HG03108 (cell line): ENCODE measurements around the gene AGBL5.

Experiments
- ATAC-seq: cut with Tn5 transposase; IDR thresholded peaks from one replicate; pipeline ENCODE4 v1.9.1; 2021; ENCODE audit warnings: moderate library complexity; ENCODE audit not compliant: unreplicated experiment

The AGBL5 gene

GRCh38 chr2:27024188-27024587 is 27.3 kb upstream of the AGBL5 start:
- no peak for ATAC-seq

- ATAC-seq: no peak
Measured at GRCh38 chr2:27024812-27025211, 26.7 kb upstream of the AGBL5 start.

GRCh38 chr2:27025281-27025800 is 26.1 kb upstream of the AGBL5 start:
- no peak for ATAC-seq

GRCh38 chr2:27025861-27026851 is 25.3 kb upstream of the AGBL5 start:
- no peak for ATAC-seq

- no peak for ATAC-seq
Measured at GRCh38 chr2:27027211-27027651, 24.2 kb upstream of the AGBL5 start.

GRCh38 chr2:27029051-27029450 is 22.4 kb upstream of the AGBL5 start:
- no peak for ATAC-seq

GRCh38 chr2:27032495-27033252 is 18.8 kb upstream of the AGBL5 start, which contains the start of gene TMEM214:
Gene TMEM214 (plus strand): TSS chr2:27032965. CDS start chr2:27033016, 51 bp downstream.
- ATAC-seq: peak; percentile 96

- no peak for ATAC-seq
Measured at GRCh38 chr2:27033253-27033852, 18.1 kb upstream of the AGBL5 start.

GRCh38 chr2:27038012-27038411 is 13.5 kb upstream of the AGBL5 start:
- ATAC-seq: no peak

GRCh38 chr2:27038631-27039339 is 12.7 kb upstream of the AGBL5 start:
- ATAC-seq: no peak

- ATAC-seq: no peak
Measured at GRCh38 chr2:27039426-27039825, 12.0 kb upstream of the AGBL5 start.

GRCh38 chr2:27039871-27040270 is 11.6 kb upstream of the AGBL5 start:
- ATAC-seq: no peak

- no peak for ATAC-seq
Measured at GRCh38 chr2:27040282-27040681, 11.2 kb upstream of the AGBL5 start.

- peak; percentile 12 for ATAC-seq
Measured at GRCh38 chr2:27041752-27042151, 9.7 kb upstream of the AGBL5 start.

- peak; percentile 76 for ATAC-seq
Measured at GRCh38 chr2:27042159-27042661, 9.3 kb upstream of the AGBL5 start.

GRCh38 chr2:27042985-27043634 is 8.4 kb upstream of the AGBL5 start:
- no peak for ATAC-seq

GRCh38 chr2:27049422-27050280 is 1.8 kb upstream of the AGBL5 start:
- ATAC-seq: peak; percentile 27

- peak; percentile 37 for ATAC-seq
Measured at GRCh38 chr2:27050281-27050995, 1.0 kb upstream of the AGBL5 start.
